Nephron progenitor cell (in vitro differentiated cells): ENCODE results near the gene ZNF200.

ENCODE experiments used
- DNase-seq: peaks from one replicate; pipeline ENCODE4 v3.0.0; 2021
- H3K27ac Mint-ChIP-seq: 2 replicates; pipeline ENCODE4 v1.8.0; 2021; ENCODE audit warnings: mild to moderate bottlenecking, moderate library complexity, mixed read lengths
- H3K27me3 Mint-ChIP-seq: 2 replicates; pipeline ENCODE4 v1.8.0; 2021; ENCODE audit warnings: mild to moderate bottlenecking, low read depth, mixed read lengths; ENCODE audit not compliant: poor library complexity
- H3K36me3 Mint-ChIP-seq: 2 replicates; pipeline ENCODE4 v1.8.0; 2021; ENCODE audit warnings: low read depth, mixed read lengths
- H3K4me1 Mint-ChIP-seq: 2 replicates; pipeline ENCODE4 v1.8.0; 2021; ENCODE audit warnings: mixed read lengths
- H3K4me3 Mint-ChIP-seq: 2 replicates; pipeline ENCODE4 v1.8.0; 2021; ENCODE audit warnings: mild to moderate bottlenecking, moderate library complexity, mixed read lengths
- H3K9me3 Mint-ChIP-seq: 2 replicates; pipeline ENCODE4 v1.8.0; 2021; ENCODE audit warnings: mild to moderate bottlenecking, moderate library complexity, mixed read lengths
- TF ChIP-seq, protein P1 (sequence below): fragments of 200-600 bp; sonication (generic); IDR thresholded peaks from 2 replicates; pipeline ENCODE4 v1.5.0; 2021; ENCODE audit warnings: antibody characterized with exemption

The ZNF200 gene

GRCh38 chr16:3264137-3265036, 29.4 kb upstream of the ZNF200 start:
- H3K27ac Mint-ChIP-seq: peak overlapping the region; percentile 32
- H3K4me1 Mint-ChIP-seq: peaks cover 5% of the 10 kb centered on the region
- no peaks in the 10 kb centered on the region for H3K36me3 Mint-ChIP-seq
- H3K27me3 Mint-ChIP-seq: peaks cover 22% of the 10 kb centered on the region
- peaks cover 61% of the 10 kb centered on the region for H3K9me3 Mint-ChIP-seq
- DNase-seq: peak; percentile 96
- TF ChIP-seq, protein P1, sequence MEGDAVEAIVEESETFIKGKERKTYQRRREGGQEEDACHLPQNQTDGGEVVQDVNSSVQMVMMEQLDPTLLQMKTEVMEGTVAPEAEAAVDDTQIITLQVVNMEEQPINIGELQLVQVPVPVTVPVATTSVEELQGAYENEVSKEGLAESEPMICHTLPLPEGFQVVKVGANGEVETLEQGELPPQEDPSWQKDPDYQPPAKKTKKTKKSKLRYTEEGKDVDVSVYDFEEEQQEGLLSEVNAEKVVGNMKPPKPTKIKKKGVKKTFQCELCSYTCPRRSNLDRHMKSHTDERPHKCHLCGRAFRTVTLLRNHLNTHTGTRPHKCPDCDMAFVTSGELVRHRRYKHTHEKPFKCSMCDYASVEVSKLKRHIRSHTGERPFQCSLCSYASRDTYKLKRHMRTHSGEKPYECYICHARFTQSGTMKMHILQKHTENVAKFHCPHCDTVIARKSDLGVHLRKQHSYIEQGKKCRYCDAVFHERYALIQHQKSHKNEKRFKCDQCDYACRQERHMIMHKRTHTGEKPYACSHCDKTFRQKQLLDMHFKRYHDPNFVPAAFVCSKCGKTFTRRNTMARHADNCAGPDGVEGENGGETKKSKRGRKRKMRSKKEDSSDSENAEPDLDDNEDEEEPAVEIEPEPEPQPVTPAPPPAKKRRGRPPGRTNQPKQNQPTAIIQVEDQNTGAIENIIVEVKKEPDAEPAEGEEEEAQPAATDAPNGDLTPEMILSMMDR: no peak
- H3K4me3 Mint-ChIP-seq: peak overlapping the region; percentile 84

DNA sequence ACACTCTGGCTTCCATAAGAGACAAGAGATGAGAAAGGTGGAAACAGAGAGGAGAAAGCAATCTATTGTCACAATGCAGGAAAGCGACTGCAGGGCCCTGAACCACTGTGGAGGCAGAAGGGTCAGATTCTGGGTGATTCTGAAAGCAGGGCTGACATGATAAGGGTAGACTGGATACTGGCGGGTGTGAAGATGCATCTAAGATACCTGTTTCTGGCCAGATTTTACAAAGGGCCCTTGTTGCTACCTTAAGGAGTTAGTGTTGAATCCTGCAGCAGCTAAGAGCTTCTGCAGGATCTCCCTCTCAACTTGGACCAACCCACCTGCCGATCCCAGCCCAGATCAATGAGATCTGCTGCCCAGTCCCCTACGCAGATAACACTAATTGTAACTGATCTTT, 27.6 kb upstream of the ZNF200 start:
- Mint-ChIP-seq H3K27me3 (peaks cover 29% of the 10 kb centered on the region), H3K4me1 (peaks cover 5% of the 10 kb centered on the region), H3K27ac (no peak overlapping the region), H3K4me3 (peak overlapping the region; percentile 84), H3K9me3 (peaks cover 51% of the 10 kb centered on the region), H3K36me3 (no peaks in the 10 kb centered on the region)
- TF ChIP-seq, protein P1: no peak
- DNase-seq: no peak

- no peaks in the 10 kb centered on the region for H3K36me3 Mint-ChIP-seq
- TF ChIP-seq, protein P1: no peak
- no peak for DNase-seq
These were observed 24.9 kb upstream of the ZNF200 start for GRCh38 chr16:3259836-3260235.

GRCh38 chr16:3256866-3257465, 22.0 kb upstream of the ZNF200 start:
- peaks cover 24% of the 10 kb centered on the region for H3K9me3 Mint-ChIP-seq
- H3K4me1 Mint-ChIP-seq: no peaks in the 10 kb centered on the region
- H3K27me3 Mint-ChIP-seq: peaks cover 24% of the 10 kb centered on the region
- H3K27ac Mint-ChIP-seq: no peak overlapping the region
- DNase-seq: no peak
- TF ChIP-seq, protein P1: no peak
- H3K4me3 Mint-ChIP-seq: no peak overlapping the region
- H3K36me3 Mint-ChIP-seq: no peaks in the 10 kb centered on the region

More at GRCh38 chr16:3259836-3260235, 24.9 kb upstream of the ZNF200 start:
- no peak overlapping the region for H3K27ac Mint-ChIP-seq
- no peak overlapping the region for H3K4me3 Mint-ChIP-seq
- H3K9me3 Mint-ChIP-seq: peaks cover 35% of the 10 kb centered on the region
- peaks cover 5% of the 10 kb centered on the region for H3K4me1 Mint-ChIP-seq
- peaks cover 25% of the 10 kb centered on the region for H3K27me3 Mint-ChIP-seq

DNA sequence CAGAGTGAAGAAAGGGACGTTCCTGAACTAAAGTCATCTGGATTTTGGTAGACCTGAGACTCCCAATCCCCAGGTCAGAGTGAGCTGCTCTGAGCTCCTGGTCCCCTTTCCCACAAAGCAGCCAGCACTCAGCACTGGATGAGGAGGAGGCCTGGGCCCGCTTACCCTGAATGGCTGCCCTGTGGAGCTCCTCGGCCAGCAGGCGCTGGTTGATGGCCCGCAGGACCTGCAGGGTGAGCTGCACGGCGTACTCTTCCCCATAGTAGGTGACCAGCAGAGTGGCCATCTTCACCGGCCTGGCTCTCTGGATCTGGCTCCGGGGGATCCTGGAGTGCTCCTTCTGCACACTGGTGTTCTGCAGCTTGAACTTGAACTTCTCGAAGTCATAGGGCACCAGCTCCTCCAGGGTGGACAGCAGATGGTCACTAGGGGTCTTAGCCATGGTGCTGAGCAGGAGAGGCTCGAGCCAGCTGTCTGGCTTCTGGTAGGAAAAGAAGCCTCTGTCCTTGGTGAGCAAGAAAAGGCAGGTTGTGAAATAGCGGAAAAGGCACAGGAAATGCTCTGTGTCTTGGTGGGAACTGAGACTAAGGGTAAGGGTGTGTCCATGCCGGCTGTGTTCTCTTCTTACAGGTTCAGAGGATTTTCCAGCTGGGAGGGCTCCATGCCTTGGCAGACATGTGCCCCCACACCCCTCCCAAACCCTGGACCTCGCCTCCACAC, 21.3 kb upstream of the ZNF200 start, which contains the start of gene MEFV:
Gene MEFV, minus strand, starts transcription at position 488 of the 720 bp plus-strand sequence. Its CDS starts 46 bp downstream, at position 442.
- Mint-ChIP-seq H3K4me3 (no peak within 1 kb of the TSS), H3K9me3 (peaks cover 26% of the 10 kb centered on the region), H3K27me3 (peaks cover 21% of the 10 kb centered on the region), H3K27ac (no peak within 1 kb of the TSS), H3K4me1 (no peaks in the 10 kb centered on the region), H3K36me3 (no peaks in the 10 kb centered on the region)
- TF ChIP-seq, protein P1: no peak
- no peak for DNase-seq
